Epithelial cell of proximal tubule (primary cell): Measurements from ENCODE around the gene CRIP2. TPM values are rescaled to one million over a fixed set of nuclear protein-coding genes. Genes with fewer than 3 reads are reported as not detected.

ENCODE experiments used
- DNase-seq: peaks from one replicate; pipeline ENCODE4 v3.0.0-alpha.2; 2011; ENCODE audit warnings: low read depth
- H3K4me3 ChIP-seq: 2 replicates; pipeline ENCODE4 v1.5.1; 2011; ENCODE audit warnings: low read depth, mild to moderate bottlenecking, low read length
- total RNA-seq: library from RNA; depleted of rRNA; stranded (reverse); fragments of >200 nt; gene quantifications from 2 replicates; pipeline ENCODE4 v1.2.3, GENCODE V29; 2015
- TF ChIP-seq, protein P1 (sequence below): conservative IDR thresholded peaks from 2 replicates; pipeline ENCODE4 v1.5.1; 2012; ENCODE audit warnings: low read depth, mild to moderate bottlenecking, low read length

CRIP2 gene
- total RNA-seq, 1 donor from 2014 or later = 121 TPM

DNA sequence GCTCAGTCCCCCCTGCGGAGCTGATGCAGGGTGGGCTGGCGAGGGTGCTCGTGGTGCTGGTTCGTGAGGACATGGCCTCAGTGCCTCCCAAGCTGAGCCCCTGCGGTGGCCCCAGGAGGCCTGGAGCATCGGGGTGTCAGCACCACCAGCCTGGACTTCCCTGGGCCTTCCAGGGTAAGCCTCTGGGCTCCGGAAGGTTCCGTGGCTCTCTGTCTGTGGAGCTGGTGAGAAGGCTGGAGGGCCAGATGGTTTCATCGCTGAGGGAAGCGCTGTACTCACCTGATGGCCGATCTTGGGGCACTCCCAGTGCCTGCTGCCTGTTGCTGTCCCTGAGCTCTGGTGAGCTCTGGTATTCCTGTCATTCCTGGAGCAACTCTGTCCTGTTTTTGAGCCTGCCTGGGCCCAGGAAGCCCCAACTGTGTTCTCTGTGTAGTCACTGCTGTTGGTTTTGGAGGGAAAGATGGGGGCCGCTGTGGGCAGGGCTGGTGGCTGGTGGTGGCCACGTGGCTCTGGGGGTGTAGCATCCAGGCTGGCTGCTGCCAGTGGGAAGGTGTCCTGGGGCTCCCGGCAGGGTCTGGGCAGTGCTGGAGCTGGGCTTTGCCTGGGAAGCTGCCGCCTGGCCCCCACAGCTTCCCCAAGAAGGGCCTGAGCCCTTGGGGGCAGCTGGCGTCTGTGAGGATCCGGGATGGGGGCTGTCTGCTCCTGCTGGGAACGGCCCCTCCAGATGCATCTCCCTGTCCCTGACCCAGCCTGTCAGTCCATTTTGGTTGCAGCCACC, 36.7 kb upstream of the CRIP2 start:
- H3K4me3 ChIP-seq = no peak overlapping the region
- TF ChIP-seq, protein P1, sequence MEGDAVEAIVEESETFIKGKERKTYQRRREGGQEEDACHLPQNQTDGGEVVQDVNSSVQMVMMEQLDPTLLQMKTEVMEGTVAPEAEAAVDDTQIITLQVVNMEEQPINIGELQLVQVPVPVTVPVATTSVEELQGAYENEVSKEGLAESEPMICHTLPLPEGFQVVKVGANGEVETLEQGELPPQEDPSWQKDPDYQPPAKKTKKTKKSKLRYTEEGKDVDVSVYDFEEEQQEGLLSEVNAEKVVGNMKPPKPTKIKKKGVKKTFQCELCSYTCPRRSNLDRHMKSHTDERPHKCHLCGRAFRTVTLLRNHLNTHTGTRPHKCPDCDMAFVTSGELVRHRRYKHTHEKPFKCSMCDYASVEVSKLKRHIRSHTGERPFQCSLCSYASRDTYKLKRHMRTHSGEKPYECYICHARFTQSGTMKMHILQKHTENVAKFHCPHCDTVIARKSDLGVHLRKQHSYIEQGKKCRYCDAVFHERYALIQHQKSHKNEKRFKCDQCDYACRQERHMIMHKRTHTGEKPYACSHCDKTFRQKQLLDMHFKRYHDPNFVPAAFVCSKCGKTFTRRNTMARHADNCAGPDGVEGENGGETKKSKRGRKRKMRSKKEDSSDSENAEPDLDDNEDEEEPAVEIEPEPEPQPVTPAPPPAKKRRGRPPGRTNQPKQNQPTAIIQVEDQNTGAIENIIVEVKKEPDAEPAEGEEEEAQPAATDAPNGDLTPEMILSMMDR = no peak
- no peak for DNase-seq

DNA sequence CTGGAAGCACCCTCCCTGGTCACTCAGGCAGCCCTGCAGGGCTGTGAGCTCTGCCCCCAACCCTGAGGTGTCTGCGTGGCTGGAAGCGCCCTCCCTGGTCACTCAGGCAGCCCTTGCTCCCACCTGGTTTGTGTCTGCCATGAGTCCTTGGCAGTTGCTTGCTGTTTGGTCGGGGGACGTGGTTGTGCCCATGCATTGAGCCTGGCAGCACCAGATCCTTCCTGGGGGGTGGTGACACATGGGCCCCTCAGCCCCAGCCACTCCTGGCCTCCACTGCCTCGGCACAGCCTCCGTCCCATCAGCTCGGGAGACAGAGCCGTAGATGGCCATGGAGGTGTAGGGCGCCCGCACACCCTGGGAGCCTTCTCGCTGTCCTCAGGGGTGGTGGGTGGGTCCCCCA, 35.4 kb upstream of the CRIP2 start:
- TF ChIP-seq, protein P1 = no peak

DNA sequence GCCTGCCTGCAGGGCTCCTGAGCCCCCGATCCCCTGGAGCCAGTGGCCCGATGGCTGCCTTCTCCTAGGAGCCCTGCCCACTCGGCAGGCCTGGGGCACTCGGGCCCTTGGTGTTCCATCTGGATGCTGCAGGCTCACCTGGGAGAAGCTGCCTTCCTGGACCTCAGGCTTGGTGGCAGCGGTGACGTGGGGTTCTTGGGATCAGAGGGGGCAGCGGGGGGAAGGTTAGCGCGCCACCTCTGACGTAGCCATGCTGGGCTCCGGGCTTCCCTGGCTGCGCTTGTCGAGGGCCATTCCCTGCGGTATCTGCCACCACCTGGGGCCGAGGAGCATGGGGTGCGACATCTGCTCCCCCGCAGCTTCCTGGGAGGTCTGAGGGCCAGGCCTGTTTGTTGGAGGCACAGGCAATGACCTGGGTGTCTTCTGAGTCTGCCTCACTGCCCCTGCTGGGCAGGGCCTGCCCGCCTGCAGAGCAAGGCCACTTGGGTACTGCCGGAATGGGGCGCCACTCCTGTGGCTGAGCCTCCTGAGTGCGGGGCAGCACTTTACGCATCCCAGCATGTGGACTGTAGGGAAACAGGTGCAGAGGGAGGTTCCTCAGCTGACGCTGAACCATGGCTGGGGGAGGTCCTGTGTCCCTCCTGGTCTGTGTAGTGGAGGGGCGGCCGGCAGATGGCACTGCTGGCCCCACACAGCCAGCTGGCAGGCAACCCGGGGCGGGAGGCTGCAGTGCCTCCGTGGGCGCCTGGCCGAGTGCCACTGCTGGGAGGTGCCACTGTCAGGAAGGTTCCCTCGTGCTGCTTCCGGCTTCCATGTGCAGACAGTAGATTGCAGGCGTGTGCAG, 34.7 kb upstream of the CRIP2 start:
- TF ChIP-seq, protein P1 = no peak
- no peak for DNase-seq

More for the DNA sequence above, 35.4 kb upstream of the CRIP2 start:
- no peak for DNase-seq
- H3K4me3 ChIP-seq = no peak overlapping the region

DNA sequence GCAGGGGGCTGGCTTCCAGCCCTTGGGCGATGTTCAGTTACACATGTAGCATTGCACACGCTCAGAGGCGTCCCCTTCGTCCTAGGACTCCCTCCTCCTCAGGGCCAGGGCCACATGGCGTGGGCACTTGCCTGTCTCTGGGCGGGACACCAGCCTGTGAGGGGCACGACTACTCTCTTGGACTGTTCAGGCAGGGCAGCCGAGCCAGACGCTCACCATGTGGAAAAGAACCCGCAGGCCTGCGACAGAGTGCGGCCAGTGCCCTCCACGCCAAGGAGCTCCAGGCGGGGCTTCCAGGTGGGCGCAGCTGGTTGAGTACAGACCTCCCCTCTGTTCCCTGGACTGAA, 34.1 kb upstream of the CRIP2 start:
- no peak overlapping the region for H3K4me3 ChIP-seq
- TF ChIP-seq, protein P1 = no peak
- DNase-seq = no peak

More for the DNA sequence above, 34.7 kb upstream of the CRIP2 start:
- H3K4me3 ChIP-seq = no peak overlapping the region

DNA sequence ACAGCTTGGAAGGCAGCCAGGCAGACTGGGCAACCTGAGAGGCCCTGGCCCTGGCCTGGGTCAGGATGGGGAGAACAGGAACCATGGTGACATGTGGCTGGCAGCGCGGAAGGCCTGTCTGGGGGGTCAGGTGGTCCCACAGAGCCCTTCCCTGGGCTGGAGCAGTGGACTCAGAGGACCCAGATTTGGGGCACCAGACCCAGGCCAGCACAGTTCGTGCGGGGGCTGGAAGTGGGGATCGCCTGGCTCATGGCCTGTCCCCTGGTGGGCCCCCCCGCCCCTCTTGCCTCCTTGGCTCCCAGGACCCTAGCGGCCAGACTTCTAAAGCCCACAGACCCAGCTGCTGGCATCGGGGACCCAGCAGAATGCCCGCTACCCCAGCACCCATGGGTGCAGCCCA, 33.6 kb upstream of the CRIP2 start:
- no peak overlapping the region for H3K4me3 ChIP-seq
- TF ChIP-seq, protein P1 = no peak
- no peak for DNase-seq

DNA sequence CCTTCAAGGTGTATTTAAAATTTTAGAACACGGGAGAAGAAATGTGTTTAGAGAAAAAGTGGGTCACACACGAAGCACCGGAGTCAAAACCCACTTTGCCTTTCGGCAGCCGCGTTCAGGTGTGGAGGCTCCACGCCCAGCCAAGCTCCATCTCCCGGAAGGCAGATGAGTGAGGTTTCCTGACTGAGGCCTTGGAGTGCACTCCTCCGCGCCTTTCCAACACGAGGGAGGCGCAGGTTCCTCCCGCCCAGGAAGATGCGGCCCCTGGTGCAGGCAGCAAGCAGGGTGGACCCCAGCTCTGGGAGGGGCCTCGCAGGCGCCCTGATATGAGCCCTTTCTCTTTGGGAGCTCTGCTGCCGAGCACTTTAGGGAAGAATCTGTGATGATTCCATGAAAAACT, 32.5 kb upstream of the CRIP2 start:
- TF ChIP-seq, protein P1 = no peak
- DNase-seq = no peak
- no peak overlapping the region for H3K4me3 ChIP-seq
